GM21423 (cell line): ENCODE data around the gene TMEM11.
A peak's percentile ranks its signal among the peaks of the same experiment; 100 is the strongest.

Experiments used
- ATAC-seq: cut with Tn5 transposase; IDR thresholded peaks from one replicate; pipeline ENCODE4 v1.9.1; 2021; ENCODE audit warnings: mild to moderate bottlenecking, moderate library complexity; ENCODE audit not compliant: unreplicated experiment

The TMEM11 gene

DNA sequence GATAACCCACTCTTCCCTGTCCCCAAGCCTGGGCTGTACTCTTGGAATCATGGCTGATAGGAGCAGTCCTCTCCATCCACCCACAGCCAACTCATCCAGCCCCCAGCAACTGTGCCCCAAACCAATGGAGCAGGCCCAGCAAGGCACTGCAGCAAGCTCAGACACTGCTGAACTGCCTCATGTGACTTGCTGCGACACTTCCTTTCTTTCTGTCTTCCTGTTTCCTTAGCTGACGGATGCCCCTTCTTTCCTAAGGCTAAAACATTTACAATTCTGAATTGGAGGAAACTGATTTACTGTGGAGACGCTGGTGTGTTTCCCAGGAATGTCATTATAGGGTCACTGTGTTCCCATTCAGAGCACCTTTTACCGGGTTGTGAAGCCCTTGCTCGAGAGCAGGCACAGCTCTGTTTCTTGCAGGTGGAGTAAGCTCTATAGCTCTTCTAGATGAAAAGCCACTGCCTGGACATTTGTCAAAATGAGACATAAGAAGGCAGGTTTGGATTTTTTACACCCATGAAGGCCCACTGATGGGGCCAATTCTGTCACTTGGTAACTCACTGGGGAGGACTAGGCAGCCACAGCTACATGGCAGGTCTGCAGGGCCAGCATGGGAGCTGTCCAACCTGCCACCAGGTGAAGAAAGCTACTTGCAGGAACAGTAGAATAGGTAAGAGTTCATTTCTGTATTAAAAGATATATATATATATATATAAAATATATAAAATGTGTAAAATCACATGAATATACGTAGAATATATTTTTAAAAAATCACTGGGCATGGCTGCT is 27.4 kb downstream of the TMEM11 start:
- no peak for ATAC-seq

DNA sequence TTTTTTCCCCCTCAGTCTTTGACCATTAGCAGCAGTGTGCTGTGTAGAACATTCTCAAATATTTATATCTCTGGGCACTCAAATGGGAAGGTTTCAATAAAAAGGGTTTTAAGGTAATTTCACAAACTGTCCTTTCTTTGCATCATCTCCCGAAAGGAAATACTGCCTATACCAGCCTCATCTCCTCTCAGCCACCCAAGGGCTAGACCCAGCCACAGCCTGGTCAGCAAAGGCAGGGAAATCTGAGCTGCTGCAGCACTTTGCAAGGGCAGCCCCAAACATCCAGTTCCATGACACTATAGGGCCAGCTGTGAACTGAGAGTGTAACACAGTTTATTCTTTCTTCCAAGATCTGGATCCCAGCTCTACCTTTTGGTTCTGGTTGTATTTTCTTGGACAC is 28.9 kb downstream of the TMEM11 start:
- no peak for ATAC-seq

DNA sequence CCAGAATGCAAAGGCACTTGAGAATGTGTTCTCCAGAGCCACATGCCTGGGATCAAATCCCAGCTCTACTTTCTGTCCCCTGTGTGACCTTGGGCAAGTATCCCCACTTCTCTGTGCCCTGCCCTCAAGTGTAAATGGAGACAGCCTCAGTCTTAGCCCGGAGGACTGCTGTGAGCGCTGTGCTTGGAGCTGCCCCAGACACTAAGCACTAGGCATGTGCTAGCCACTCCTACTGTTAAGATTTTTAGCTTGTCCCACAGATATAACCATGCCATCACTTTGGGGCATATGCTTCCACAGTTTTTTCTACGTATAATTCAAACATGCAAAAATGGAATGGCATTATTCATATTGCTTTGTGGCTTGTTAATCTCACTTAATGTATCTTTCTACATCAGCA is 29.4 kb downstream of the TMEM11 start:
- ATAC-seq: no peak

DNA sequence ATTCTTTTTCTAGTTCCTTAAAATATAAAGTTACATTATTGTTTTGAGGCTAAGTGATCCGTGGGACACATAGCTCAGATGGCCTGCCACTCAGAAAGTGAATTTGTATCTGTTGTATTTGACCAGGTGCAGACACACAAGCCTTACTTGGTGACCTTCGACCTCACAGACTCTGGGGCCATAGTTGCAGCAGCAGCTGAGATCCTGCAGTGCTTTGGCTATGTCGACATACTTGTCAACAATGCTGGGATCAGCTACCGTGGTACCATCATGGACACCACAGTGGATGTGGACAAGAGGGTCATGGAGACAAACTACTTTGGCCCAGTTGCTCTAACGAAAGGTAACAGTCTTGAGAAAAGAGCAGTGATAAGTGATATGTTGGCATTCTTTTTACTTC is 30.5 kb downstream of the TMEM11 start:
- ATAC-seq: no peak

DNA sequence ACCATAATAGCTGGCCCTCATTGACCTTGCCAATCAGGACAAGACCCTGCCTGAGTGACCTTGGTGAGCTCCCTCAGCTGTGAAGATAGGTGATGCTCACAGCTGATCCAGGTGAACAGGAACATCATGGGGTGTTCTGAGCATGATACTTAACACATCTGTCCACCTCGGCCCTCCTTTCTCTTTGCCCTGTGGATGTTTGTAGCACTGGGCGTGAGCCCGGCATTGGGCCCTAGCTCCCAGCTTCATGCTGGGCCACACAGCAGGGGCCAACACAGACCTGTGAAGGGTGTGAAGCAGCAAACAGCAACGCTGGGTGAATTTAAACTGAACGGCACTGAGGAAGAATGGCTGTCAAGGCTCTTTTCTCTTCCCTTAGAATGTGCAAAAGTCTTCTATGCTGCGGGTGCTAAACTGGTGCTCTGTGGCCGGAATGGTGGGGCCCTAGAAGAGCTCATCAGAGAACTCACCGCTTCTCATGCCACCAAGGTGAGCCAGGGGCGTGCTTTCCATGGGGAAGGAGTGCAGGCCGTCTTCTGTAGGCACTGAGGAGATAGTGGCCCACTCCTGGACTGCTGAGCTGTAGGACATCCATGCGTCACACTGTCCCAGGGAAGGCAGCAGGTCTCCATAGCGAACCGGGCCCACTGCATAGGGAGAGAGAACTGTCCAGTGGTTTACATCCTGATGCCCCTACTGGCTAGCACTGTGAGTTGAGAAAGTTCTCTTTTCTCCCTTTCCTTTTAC is 35.9 kb downstream of the TMEM11 start:
- ATAC-seq: no peak

DNA sequence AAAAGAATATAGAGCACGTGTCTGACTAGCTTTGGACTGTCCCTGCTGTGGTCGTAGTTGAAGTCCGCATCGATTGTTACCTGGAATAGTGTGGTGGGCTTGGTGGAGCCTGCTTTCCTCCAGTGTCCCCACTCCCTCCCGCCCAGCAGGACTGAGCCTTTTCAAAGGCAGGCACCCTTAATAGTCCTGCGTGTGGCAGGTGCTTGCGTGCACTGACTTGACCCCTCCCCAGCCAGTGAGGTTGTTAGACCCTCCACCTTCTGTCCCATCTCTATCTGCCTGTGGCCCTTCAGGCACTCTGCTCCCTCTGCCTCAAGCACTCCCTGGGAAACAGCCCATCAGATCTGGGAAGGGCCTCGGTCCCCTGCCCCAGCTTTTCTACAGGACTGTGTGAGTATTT is 36.6 kb downstream of the TMEM11 start:
- ATAC-seq: no peak

DNA sequence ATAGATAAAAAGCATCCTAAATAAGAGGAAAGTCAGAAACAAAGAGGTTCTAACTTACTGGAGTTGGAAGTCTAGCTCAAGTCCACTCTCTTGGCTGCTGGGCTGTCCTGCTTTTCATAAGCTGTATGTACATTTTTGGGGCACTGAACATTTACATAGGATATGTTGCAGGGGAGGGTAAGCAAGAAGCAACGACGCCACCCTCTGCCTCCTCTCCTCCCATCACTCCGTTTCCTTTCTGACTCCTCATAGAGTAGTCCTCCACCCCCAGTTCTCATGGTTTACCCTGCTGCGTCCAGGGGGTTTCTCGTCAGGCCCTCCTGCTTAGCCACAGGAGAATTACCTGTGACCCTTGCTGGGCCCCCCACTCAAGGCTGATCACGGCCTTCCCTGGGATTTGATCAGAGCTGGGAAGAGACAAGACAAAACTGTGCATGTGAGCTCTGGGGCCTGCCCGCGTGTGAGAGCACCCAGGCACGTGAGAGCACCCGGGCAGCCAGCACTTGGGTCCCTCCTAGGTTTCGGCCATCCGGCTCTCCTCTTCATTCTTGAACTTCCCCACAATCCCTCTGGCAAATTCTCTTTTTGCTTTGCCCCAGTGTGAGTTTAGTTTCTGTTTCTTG is 37.1 kb downstream of the TMEM11 start:
- ATAC-seq: no peak

DNA sequence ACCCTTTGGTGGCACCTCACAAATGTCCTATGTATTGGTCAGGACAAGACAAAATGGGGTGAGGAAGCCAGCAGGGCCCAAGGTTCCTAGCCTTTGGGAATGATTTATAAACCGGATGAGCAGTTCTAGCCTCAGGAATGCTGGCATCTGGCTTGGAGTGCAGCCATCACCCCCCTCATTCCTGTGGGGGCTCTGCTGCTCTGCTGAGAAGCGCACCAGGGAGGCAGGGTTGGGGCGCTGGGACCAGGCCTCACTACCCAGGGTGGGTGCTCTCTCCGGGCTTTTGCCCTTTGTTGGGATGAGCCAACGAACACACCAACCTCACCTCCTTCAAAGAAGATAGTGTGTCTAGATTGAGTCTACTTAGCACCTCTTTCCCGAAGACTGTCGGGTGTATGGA is 39.2 kb downstream of the TMEM11 start:
- ATAC-seq: no peak

DNA sequence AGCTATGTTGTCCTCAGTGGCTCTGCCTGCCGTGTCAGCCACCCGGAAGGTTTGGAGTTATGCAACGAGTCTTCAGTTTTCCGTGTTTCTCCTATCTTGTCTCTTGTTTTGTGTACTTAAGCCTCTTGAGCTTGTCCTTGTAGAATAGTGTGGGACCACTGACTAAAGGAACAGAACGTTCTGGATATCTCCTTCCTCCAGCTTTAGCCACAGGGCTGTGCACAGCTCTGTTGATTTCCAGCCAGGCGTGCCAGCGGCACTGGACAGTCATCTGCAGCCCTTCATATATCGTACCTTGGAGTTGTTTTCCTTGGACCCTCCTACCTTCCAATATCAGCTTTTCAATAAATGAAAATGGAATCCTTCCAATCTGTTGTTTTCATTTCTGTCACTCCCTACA is 39.8 kb downstream of the TMEM11 start:
- no peak for ATAC-seq

DNA sequence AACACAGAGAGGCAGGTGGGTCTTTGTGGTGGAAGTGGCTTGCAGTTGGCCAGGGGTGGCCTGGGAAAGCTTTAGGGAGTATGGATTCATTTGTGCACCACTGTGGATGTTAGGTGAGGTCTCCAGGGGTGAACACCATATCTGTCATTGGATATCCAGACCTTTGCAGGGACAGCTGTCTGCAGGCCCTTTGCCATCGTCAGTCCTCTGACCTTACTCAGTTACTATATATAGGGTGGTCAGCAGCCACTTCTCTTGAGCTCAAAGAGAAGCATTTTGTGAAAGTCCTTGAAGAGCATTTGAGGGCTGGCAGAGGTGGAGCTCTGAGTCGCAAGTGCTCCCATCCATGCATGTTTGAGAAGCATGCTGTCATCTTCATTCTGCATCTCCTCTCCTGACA is 40.4 kb downstream of the TMEM11 start:
- no peak for ATAC-seq

DNA sequence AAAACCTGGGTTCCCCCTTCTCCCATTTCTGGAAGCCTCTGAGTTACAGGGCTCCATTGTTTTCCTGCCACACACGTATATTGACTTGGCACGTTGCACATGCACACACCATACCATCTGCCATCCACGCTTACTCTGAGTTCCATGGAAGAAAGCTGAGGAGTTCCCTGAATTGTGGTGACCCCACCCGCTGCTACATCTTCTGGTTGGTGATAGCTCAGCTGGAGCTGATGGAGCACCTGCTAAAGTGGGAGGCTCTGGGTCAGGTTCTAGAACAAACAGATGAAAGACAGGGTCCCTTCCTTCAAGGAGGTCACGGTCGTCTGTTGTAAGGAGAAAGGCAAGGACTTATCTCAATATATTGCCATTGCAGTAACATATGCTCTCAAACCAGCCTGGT is 41.1 kb downstream of the TMEM11 start:
- no peak for ATAC-seq

DNA sequence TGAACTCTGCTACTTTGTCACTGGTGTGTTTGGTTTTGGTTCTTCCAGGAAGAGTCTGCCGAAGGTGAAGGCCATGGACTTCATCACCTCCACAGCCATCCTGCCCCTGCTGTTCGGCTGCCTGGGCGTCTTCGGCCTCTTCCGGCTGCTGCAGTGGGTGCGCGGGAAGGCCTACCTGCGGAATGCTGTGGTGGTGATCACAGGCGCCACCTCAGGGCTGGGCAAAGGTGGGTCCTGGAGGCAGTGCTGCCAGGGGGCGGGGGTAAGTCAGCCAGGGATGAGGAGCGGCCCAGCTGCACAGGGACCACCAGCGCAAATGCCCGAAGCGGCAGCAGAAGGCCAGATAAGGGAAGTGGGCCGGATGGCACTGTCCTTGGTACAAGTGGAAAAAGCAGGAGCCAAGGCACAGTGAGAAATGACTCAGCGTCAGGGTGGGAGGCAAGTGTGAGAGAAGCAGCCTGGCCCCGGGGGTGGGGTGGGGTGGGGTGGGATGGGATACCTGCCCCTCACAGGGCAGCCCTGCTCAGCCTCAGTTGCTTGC is 41.9 kb downstream of the TMEM11 start:
- no peak for ATAC-seq

DNA sequence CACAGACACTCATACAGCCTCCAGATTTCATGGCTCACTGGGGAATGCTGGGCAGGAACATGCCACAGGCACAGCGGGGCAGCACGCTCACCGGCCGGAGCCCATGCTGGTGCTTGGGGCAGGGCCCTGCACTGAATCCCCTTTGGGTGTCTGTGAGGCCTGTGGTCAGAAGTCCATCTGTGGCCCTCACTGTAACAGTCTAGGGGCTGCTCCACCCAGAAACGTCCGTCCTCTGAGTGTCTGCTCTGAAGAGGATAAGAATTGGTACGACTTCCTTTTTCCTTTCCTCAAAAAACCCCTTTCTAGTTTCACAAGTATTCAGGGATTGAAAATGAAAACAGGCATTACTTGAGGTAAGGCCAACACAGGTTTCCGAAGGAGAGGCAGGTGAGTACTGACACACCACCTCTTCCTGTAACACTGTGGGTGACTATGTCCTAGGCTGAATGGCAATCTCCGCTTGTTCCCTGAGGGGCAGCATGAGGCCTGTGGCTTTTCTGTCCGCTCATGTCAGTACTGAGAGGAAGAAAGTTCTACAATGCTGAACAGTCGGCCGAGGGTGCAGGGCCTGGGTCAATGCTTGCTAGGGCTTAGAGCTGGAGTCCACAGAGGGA is 42.5 kb downstream of the TMEM11 start:
- peak; percentile 78 for ATAC-seq

DNA sequence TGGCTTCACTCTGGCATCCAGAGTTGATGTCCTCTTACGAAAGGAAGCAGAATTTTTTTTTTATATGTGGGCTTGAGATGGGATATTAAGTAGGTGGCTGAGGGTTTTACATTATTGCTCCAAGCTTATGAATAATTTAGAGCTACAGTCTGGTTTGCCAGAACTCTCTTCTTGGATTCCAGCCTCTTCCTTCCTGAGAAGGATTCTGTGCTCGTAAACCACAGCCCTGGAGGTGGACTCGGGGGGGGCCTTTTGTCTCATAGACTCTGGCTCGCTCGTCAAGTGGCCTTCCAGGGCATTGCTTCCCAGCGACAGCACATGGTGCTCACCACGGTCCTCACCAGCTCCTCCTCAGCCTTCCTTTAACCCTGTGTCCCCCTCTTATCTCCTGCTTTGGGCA is 43.2 kb downstream of the TMEM11 start:
- no peak for ATAC-seq

DNA sequence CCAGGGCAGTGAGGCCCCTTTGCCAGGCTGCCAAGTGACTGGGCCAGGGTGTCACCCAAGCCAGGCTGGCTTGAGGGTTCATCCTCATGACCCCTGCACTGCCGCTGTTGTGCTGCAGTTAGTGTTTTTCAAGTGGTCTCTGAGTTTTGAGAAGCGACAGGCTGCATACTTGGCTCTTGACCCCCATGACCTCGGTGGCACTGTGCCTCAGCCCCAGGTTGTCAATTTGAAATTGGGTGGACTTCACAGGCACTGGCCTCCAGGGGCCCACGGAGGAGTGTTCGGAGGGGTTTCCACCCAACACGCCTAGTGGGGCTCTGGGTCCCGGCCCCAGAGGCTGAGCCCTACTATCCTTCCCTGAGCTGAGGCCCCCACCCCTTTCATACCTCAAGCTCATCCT is 44.5 kb downstream of the TMEM11 start:
- ATAC-seq: no peak

DNA sequence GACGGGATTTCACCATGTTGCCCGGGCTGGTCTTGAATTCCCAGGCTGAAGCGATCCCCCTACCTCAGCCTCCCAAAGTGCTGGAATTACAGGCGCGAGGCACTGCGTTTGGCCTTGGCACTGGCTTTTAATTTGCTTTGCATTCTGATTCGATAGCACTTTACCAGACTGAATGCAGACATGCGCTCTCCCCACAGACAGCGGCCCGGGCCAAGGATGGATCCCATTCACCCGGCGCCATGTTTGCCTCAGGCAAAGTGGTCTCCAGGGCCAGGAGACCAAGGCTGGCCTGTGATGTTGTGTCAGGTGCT is 45.5 kb downstream of the TMEM11 start:
- no peak for ATAC-seq

DNA sequence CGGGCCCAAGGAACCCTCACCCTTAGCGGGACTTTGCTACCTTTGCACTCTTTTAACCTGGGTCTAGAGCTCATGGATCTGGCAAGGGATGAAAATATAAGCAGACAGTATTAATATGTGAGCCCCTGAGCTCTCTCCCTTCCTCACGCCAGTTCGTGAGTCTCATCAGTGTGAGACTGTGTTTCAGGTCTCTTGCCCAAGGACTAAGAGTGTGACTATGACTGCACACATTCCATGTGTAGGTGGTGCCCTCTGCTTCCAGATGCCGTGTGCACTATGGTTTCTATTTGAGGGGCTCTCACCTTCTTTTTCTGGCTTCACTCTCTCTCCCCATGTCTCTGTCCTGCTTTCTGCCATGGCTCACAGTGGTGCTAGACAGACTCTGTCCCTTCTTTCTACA is 46.7 kb downstream of the TMEM11 start:
- ATAC-seq: no peak

DNA sequence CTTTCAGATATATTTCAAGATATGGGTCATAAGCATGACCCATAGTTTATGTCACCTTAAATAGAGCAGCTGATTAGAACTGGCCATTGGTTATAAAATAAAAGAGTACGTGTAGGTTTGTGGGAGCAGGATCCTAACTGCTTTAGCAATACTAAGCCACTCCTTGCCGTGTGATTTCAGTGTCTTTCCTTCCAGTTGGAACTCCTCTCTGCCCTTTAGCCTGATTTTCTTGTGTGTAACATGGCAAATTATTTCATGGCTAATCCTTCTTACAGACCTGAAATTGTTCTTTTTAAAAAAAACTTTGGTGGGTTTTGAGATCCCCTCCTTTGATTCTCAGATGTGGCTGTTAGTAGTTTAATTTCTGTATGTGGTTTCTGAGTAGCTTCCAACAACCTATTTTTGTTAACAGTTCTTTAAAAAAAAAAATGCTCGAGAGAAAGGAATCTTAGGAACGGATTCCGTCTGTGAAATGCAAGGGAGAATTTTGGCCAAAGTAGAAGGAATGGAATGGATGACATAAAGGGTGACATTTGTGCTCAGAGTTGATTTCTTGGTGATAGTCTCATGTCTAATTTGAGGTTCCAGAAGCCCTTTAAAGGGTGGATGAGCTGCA is 47.3 kb downstream of the TMEM11 start:
- ATAC-seq: no peak

DNA sequence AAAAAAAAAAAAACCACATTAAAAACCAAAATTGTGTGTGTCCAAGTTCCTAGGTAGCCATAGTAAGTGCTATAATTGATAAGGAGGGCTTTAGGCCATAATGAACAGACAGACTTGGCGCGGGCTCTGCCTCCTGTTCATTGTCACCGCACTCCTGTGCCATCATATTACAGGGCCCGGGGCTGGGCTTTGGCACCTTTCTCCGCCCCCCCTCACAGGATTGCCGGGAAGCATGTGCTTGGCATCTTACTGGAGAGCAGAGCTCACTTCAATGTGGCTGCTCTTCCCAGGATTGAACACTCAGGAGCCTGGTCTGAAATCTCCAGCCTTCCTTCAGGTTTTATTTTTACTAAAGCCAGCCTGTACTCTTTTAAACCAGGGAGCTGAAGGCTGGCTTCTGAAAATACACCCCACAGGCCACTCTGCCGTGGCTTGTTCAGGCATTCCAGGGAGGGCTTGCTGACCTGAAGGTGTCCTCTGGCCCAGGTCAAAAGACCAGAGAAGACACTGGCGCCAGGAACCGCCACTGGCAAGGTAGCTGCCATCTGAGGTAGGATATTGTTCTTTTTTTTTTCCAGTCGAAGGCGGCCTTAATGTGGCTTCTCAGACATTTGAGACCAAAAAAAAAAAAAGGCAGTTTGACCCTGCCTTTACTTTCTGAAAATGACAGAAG is 47.9 kb downstream of the TMEM11 start:
- ATAC-seq: no peak

DNA sequence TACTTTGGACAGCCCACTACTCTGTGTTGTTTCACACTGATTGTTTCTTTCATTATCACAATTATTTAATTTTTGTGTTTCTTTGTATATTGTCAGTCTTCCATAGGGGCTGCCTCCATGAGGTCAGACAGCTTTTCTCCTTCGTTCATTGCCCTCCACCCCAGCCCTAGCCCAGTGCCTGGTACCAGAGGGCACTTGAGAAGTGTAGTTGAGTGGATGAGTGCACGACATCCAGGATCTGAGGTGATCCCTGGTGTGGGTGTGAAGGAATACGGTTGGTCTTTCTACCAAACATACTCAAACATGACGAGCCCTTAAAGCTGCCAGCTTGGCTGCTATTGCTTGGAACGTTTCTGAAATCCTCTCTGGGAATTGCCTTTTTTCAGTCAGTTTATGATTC is 49.3 kb downstream of the TMEM11 start:
- ATAC-seq: no peak

DNA sequence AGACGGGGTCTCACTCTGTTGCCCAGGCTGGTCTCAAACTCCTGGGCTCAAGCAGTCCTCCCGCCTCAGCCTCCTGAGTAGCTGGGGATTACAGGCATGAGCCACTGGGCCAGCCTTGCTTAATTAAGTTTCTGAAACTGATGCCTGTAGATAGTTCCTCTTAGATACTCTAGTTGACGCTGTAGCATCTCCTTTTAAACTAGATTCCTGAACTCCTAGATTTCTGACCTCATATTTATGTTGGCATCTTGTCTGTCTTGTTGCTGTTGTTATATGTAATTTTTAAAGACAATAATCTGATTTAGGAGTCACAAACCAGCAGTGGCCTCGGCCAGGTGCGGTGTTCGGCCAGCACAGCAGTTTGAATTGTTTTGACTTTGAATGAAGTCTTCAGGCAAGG is 49.7 kb downstream of the TMEM11 start:
- ATAC-seq: no peak
